HepG2 (cell line): ENCODE results near the gene TP53I3. TPM values are rescaled to one million over a fixed set of nuclear protein-coding genes. Genes with fewer than 3 reads are reported as not detected.
A peak's percentile ranks its signal among the peaks of the same experiment; 100 is the strongest.

Experiments used
- ATAD3A ChIP-seq: sonication (generic); formaldehyde crosslinking; IDR thresholded peaks from 2 replicates; pipeline ENCODE4 v1.4.0; 2020; ENCODE audit warnings: missing genetic modification reagents
- HNF4A ChIP-seq: sonication (generic); formaldehyde crosslinking; IDR thresholded peaks from 2 replicates; pipeline ENCODE4 v1.4.0; 2020; ENCODE audit warnings: missing genetic modification reagents
- JUN ChIP-seq: sonication (generic); formaldehyde crosslinking; IDR thresholded peaks from 2 replicates; pipeline ENCODE4 v1.4.0; 2020; ENCODE audit warnings: mild to moderate bottlenecking, missing genetic modification reagents
- RBM39 ChIP-seq: fragments of 200-400 bp; formaldehyde crosslinking; IDR thresholded peaks from one replicate; pipeline ENCODE4 v1.6.1; 2018; ENCODE audit warnings: antibody characterized with exemption, mild to moderate bottlenecking, low read depth, low read length; ENCODE audit not compliant: poor library complexity, severe bottlenecking
- TBX2 ChIP-seq: sonication (generic); formaldehyde crosslinking; IDR thresholded peaks from 2 replicates; pipeline ENCODE4 v1.5.0; 2020; ENCODE audit warnings: missing genetic modification reagents, mild to moderate bottlenecking, borderline replicate concordance
- THYN1 ChIP-seq: sonication (generic); formaldehyde crosslinking; IDR thresholded peaks from 2 replicates; pipeline ENCODE4 v1.8.1; 2023; ENCODE audit warnings: low read depth, mild to moderate bottlenecking, moderate library complexity, missing genetic modification reagents, borderline replicate concordance
- XRCC5 ChIP-seq: fragments of 200-400 bp; formaldehyde crosslinking; optimal IDR thresholded peaks from 2 replicates; pipeline ENCODE3; 2017; ENCODE audit warnings: mild to moderate bottlenecking, low read length
- YEATS2 ChIP-seq: sonication (generic); formaldehyde crosslinking; IDR thresholded peaks from 2 replicates; pipeline ENCODE4 v1.4.0; 2020; ENCODE audit warnings: missing genetic modification reagents, borderline replicate concordance
- ZFAT ChIP-seq: sonication (generic); formaldehyde crosslinking; conservative IDR thresholded peaks from 2 replicates; pipeline ENCODE4 v1.8.1; 2023; ENCODE audit warnings: missing genetic modification reagents, inconsistent platforms
- ZFP90 ChIP-seq: sonication (generic); formaldehyde crosslinking; IDR thresholded peaks from 2 replicates; pipeline ENCODE4 v1.8.0; 2022; ENCODE audit warnings: missing genetic modification reagents, mild to moderate bottlenecking, inconsistent platforms, borderline replicate concordance
- ZFYVE20 ChIP-seq: sonication (generic); formaldehyde crosslinking; IDR thresholded peaks from 2 replicates; pipeline ENCODE4 v1.8.0; 2023; ENCODE audit warnings: low read depth, mild to moderate bottlenecking, moderate library complexity, missing genetic modification reagents, borderline replicate concordance
- ZNF207 ChIP-seq: fragments of 450-650 bp; IDR thresholded peaks from 2 replicates; pipeline ENCODE4 v1.6.1; 2016; ENCODE audit warnings: antibody characterized with exemption, borderline replicate concordance
- ZNF264 ChIP-seq: sonication (generic); formaldehyde crosslinking; IDR thresholded peaks from 2 replicates; pipeline ENCODE4 v1.4.0; 2020; ENCODE audit warnings: missing genetic modification reagents
- ZNF326 ChIP-seq: sonication (generic); formaldehyde crosslinking; IDR thresholded peaks from 2 replicates; pipeline ENCODE4 v1.4.0; 2020; ENCODE audit warnings: missing genetic modification reagents, borderline replicate concordance
- ZNF547 ChIP-seq: sonication (generic); formaldehyde crosslinking; IDR thresholded peaks from 2 replicates; pipeline ENCODE4 v1.5.1; 2020; ENCODE audit warnings: mild to moderate bottlenecking, missing genetic modification reagents
- ZNF75D ChIP-seq: sonication (generic); formaldehyde crosslinking; IDR thresholded peaks from 2 replicates; pipeline ENCODE4 v1.8.1; 2023; ENCODE audit warnings: missing genetic modification reagents, mild to moderate bottlenecking, borderline replicate concordance
- ZNF879 ChIP-seq: sonication (generic); formaldehyde crosslinking; IDR thresholded peaks from 2 replicates; pipeline ENCODE4 v1.8.1; 2023; ENCODE audit warnings: missing genetic modification reagents
- polyA plus RNA-seq, 8 experiments: library from polyadenylated mRNA; depleted of rRNA in 3 of 8; stranded (reverse) in 7 of 8; unstranded in 1 of 8; fragments of >200 nt; fragmentation: Illumina TruSeq in 4 of 8; extraction: Trizol in 4 of 8; gene quantifications; 2 replicates each; pipeline versions ENCODE4 v1.2.1 to v1.2.3, GENCODE V29; 2011 to 2016; ENCODE audit warnings: low read depth in 4 of 8, missing spikeins in 1 of 8, mixed read lengths in 1 of 8; ENCODE audit not compliant: insufficient read depth in 1 of 8
- total RNA-seq, 5 experiments: library from RNA; depleted of rRNA; stranded (reverse); fragments of >200 nt; fragmentation: Illumina TruSeq; extraction: Trizol; gene quantifications; 2 replicates each; pipeline ENCODE4 v1.2.3, GENCODE V29; 2016; ENCODE audit warnings: low read depth in 1 of 5
- TF ChIP-seq, protein P1 (sequence below): sonication (generic); formaldehyde crosslinking; IDR thresholded peaks from 2 replicates; pipeline ENCODE4 v1.4.0; 2020; ENCODE audit warnings: missing genetic modification reagents, borderline replicate concordance
- TF ChIP-seq, protein P2 (sequence below): IDR thresholded peaks from 2 replicates; pipeline ENCODE4 v1.6.1; 2016; ENCODE audit warnings: low read depth, control low read depth
- TF ChIP-seq, protein P3 (sequence below): IDR thresholded peaks from 2 replicates; pipeline ENCODE4 v1.6.1; 2016; ENCODE audit warnings: low read depth, borderline replicate concordance
- TF ChIP-seq, protein P4 (sequence below): sonication (generic); formaldehyde crosslinking; IDR thresholded peaks from 2 replicates; pipeline ENCODE4 v1.5.0; 2020; ENCODE audit warnings: missing genetic modification reagents, mild to moderate bottlenecking, borderline replicate concordance
- TF ChIP-seq, protein P5 (sequence below): IDR thresholded peaks from 2 replicates; pipeline ENCODE4 v1.6.1; 2016; ENCODE audit warnings: missing compliant biosample characterization, missing genetic modification reagents, borderline replicate concordance

The TP53I3 gene
- total and polyA plus RNA-seq, 2 of the 13 experiments (the other 11 are each of a cell fraction or from before 2014, with no cell fraction given) = 25.0 to 44.1 TPM

DNA sequence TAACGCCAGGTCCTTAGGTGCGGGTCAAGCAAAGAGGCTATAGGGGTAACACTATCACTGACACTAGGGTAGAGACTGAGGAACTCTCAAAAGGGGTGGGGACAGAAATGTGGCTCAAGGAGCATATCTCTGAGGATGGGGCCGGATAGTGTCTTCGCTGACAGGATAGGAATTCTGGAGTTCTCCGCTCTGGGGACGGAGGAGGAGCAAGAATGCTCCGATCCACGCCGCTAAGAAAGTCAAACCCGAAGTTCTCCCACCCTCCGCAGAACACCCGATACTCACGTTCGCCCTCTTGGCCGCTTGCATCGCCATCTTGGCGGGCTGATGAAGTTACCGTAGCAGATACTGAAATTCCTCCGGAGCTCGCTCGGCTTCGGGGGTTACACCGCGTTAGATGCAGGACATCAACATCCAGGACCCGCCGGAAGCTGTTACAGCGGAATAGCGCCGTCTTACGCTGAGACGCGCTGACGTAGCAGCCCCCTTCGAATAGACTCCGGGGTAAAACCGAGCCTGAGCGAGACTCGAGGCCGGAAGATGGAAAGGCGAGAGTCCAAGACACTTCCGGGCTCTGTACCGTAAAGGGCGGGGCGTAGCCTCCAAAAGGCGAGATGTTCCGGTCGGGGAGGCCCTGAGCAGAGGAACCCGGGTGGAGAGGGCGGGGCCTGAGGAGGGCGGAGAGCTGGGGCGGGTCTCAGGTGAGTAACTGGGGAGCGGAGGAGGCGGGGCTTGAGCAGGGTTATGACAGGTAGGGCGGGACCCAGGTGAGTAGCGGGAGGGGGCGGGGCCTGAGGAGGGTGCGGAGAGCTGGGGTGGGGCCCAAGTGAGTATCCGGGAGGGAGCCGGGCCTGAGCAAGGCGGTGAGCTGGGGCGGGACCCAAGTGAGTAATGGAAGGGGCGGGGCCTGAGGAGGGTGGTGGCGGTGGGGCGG is 8.5 kb downstream of the TP53I3 start, which contains the start of gene SF3B6 (continued):
- no peak; the same call in 1 of the 2 replicates for TF ChIP-seq ZNF326
- no peak for TF ChIP-seq ZNF879 (CRISPR knock-in tag)
- TF ChIP-seq ZNF75D (CRISPR knock-in tag) = peak; percentile 82; the same call in 1 of the 2 replicates
- TF ChIP-seq ZFP90 (CRISPR knock-in tag) = peak; percentile 97
- TF ChIP-seq JUN (CRISPR knock-in tag) = peak; percentile 79
- peak; percentile 91 for TF ChIP-seq TBX2 (CRISPR knock-in tag)
- no peak for TF ChIP-seq ZNF207
- TF ChIP-seq HNF4A (CRISPR knock-in tag) = peak; percentile 75
- peak; percentile 94 for TF ChIP-seq ZNF264
- TF ChIP-seq ZFAT (CRISPR knock-in tag) = no peak
- TF ChIP-seq, protein P1, sequence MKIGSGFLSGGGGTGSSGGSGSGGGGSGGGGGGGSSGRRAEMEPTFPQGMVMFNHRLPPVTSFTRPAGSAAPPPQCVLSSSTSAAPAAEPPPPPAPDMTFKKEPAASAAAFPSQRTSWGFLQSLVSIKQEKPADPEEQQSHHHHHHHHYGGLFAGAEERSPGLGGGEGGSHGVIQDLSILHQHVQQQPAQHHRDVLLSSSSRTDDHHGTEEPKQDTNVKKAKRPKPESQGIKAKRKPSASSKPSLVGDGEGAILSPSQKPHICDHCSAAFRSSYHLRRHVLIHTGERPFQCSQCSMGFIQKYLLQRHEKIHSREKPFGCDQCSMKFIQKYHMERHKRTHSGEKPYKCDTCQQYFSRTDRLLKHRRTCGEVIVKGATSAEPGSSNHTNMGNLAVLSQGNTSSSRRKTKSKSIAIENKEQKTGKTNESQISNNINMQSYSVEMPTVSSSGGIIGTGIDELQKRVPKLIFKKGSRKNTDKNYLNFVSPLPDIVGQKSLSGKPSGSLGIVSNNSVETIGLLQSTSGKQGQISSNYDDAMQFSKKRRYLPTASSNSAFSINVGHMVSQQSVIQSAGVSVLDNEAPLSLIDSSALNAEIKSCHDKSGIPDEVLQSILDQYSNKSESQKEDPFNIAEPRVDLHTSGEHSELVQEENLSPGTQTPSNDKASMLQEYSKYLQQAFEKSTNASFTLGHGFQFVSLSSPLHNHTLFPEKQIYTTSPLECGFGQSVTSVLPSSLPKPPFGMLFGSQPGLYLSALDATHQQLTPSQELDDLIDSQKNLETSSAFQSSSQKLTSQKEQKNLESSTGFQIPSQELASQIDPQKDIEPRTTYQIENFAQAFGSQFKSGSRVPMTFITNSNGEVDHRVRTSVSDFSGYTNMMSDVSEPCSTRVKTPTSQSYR (CRISPR knock-in tag) = peak; percentile 65
- TF ChIP-seq ZNF547 (CRISPR knock-in tag) = peak; percentile 82; the same call in 1 of the 2 replicates
- TF ChIP-seq, protein P2, sequence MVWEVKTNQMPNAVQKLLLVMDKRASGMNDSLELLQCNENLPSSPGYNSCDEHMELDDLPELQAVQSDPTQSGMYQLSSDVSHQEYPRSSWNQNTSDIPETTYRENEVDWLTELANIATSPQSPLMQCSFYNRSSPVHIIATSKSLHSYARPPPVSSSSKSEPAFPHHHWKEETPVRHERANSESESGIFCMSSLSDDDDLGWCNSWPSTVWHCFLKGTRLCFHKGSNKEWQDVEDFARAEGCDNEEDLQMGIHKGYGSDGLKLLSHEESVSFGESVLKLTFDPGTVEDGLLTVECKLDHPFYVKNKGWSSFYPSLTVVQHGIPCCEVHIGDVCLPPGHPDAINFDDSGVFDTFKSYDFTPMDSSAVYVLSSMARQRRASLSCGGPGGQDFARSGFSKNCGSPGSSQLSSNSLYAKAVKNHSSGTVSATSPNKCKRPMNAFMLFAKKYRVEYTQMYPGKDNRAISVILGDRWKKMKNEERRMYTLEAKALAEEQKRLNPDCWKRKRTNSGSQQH = peak; percentile 97
- TF ChIP-seq THYN1 (CRISPR knock-in tag) = peak; percentile 45; the same call in 1 of the 2 replicates
- TF ChIP-seq ATAD3A (CRISPR knock-in tag) = peak; percentile 20; the same call in 1 of the 2 replicates
- TF ChIP-seq XRCC5 = peak; percentile 99
- peak; percentile 98 for TF ChIP-seq RBM39
- TF ChIP-seq, protein P3, sequence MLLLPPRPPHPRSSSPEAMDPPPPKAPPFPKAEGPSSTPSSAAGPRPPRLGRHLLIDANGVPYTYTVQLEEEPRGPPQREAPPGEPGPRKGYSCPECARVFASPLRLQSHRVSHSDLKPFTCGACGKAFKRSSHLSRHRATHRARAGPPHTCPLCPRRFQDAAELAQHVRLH = peak; percentile 97
- peak; percentile 100 for TF ChIP-seq YEATS2
- TF ChIP-seq, protein P4, sequence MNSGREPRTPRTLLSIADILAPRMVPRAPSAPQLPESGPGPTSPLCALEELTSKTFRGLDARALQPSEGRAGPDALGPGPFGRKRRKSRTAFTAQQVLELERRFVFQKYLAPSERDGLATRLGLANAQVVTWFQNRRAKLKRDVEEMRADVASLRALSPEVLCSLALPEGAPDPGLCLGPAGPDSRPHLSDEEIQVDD (CRISPR knock-in tag) = no peak
- TF ChIP-seq, protein P5, sequence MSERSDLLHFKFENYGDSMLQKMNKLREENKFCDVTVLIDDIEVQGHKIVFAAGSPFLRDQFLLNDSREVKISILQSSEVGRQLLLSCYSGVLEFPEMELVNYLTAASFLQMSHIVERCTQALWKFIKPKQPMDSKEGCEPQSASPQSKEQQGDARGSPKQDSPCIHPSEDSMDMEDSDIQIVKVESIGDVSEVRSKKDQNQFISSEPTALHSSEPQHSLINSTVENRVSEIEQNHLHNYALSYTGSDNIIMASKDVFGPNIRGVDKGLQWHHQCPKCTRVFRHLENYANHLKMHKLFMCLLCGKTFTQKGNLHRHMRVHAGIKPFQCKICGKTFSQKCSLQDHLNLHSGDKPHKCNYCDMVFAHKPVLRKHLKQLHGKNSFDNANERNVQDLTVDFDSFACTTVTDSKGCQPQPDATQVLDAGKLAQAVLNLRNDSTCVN (CRISPR knock-in tag) = peak; percentile 89; the same call in 1 of the 2 replicates
- 0 out of 2 replicates have a peak, but pooled peaks have one; percentile 34 for TF ChIP-seq ZFYVE20 (CRISPR knock-in tag)
